OCI-LY1 (cell line): ENCODE data around the gene PTGES2.

Experiments
- H2AFZ ChIP-seq: fragments of 200-600 bp; sonication (generic), shearing (Covaris generic); 2 replicates; pipeline ENCODE4 v1.6.0; 2014; ENCODE audit warnings: antibody characterized with exemption, mild to moderate bottlenecking, low read length
- H3F3A ChIP-seq: fragments of 200-600 bp; sonication (generic), shearing (Covaris generic); 2 replicates; pipeline ENCODE4 v1.6.0; 2014; ENCODE audit warnings: mild to moderate bottlenecking, antibody characterized with exemption, low read length, moderate library complexity; ENCODE audit not compliant: insufficient read depth
- H3K27ac ChIP-seq: fragments of 200-600 bp; sonication (generic); 2 replicates; pipeline ENCODE4 v1.5.1; 2014; ENCODE audit warnings: low read length, mixed run types, mild to moderate bottlenecking, low read depth; ENCODE audit not compliant: poor library complexity, severe bottlenecking
- H3K27me3 ChIP-seq: fragments of 200-600 bp; sonication (generic); 2 replicates; pipeline ENCODE4 v1.6.0; 2014; ENCODE audit warnings: antibody characterized with exemption, mild to moderate bottlenecking, low read length, moderate library complexity; ENCODE audit not compliant: insufficient read depth
- H3K36me3 ChIP-seq: fragments of 200-600 bp; sonication (generic); 2 replicates; pipeline ENCODE4 v1.6.1; 2014; ENCODE audit warnings: mild to moderate bottlenecking, antibody characterized with exemption, low read length, moderate library complexity, mixed read lengths; ENCODE audit not compliant: insufficient read depth
- H3K4me1 ChIP-seq: fragments of 200-600 bp; sonication (generic); 2 replicates; pipeline ENCODE4 v1.5.1; 2014; ENCODE audit warnings: mild to moderate bottlenecking, low read length, moderate library complexity; ENCODE audit not compliant: insufficient read depth, severe bottlenecking
- H3K4me2 ChIP-seq: fragments of 200-600 bp; sonication (generic), shearing (Covaris generic); 2 replicates; pipeline ENCODE4 v1.6.1; 2014; ENCODE audit warnings: low read length
- H3K4me3 ChIP-seq: fragments of 200-600 bp; sonication (generic); 2 replicates; pipeline ENCODE4 v1.5.1; 2014; ENCODE audit warnings: low read length, low read depth, mild to moderate bottlenecking, mixed read lengths; ENCODE audit not compliant: poor library complexity, severe bottlenecking
- H3K79me2 ChIP-seq: fragments of 200-600 bp; shearing (Covaris generic); 2 replicates; pipeline ENCODE4 v1.6.1; 2016; ENCODE audit warnings: mixed run types, low read length, mixed read lengths; ENCODE audit not compliant: insufficient read depth
- H3K9ac ChIP-seq: fragments of 200-600 bp; sonication (generic), shearing (Covaris generic); 2 replicates; pipeline ENCODE4 v1.6.1; 2014; ENCODE audit warnings: mild to moderate bottlenecking, low read length, mixed read lengths
- H3K9me2 ChIP-seq: fragments of 200-600 bp; sonication (generic), shearing (Covaris generic); 2 replicates; pipeline ENCODE4 v1.6.1; 2014; ENCODE audit warnings: low read depth, mild to moderate bottlenecking, low read length, mixed read lengths
- H3K9me3 ChIP-seq: fragments of 200-600 bp; shearing (Covaris generic); 2 replicates; pipeline ENCODE4 v1.6.1; 2014; ENCODE audit warnings: low read length, mixed read lengths
- H4K20me1 ChIP-seq: fragments of 200-600 bp; sonication (generic), shearing (Covaris generic); 2 replicates; pipeline ENCODE4 v1.6.0; 2016; ENCODE audit warnings: mild to moderate bottlenecking, low read length; ENCODE audit not compliant: insufficient read depth
- EZH2 ChIP-seq: fragments of 200-600 bp; sonication (generic), shearing (Covaris generic); IDR thresholded peaks from 2 replicates; pipeline ENCODE4 v1.8.0; 2017; ENCODE audit warnings: borderline replicate concordance, mixed run types, mild to moderate bottlenecking, antibody characterized with exemption, low read length, moderate library complexity, mixed read lengths
- TF ChIP-seq, protein P1 (sequence below): fragments of 200-600 bp; sonication (generic), shearing (Covaris generic); IDR thresholded peaks from 2 replicates; pipeline ENCODE4 v1.5.1; 2017; ENCODE audit warnings: mild to moderate bottlenecking, antibody characterized with exemption, low read length, moderate library complexity, mixed read lengths

The PTGES2 gene

DNA sequence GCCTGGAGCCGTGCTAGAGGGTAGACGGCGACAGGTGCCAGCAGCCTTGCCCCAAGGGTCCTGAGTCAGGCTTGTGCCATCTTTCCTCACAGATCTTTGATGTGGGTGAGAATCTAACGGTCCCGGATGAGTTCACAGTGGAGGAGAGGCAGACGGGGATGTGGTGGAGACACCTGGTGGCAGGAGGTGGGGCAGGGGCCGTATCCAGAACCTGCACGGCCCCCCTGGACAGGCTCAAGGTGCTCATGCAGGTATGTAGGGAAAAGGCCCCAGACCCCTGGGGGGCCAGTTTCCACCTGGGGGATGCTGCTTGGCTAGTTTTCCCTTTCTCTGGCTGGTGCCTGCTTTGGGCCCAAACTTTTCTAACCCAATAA, 24.0 kb downstream of the PTGES2 start:
- no peak overlapping the region for H3K9ac ChIP-seq
- no peaks in the 10 kb centered on the region for H3K79me2 ChIP-seq
- peaks cover 14% of the 10 kb centered on the region for H3K4me1 ChIP-seq
- H2AFZ ChIP-seq, result no peak overlapping the region
- H3K4me2 ChIP-seq, result no peak overlapping the region
- no peaks in the 10 kb centered on the region for H3K27me3 ChIP-seq
- no peaks in the 10 kb centered on the region for H3K9me3 ChIP-seq
- no peaks in the 10 kb centered on the region for H3K9me2 ChIP-seq
- no peak overlapping the region for H3K4me3 ChIP-seq
- no peaks in the 10 kb centered on the region for H4K20me1 ChIP-seq
- peaks cover 58% of the 10 kb centered on the region for H3K36me3 ChIP-seq
- H3K27ac ChIP-seq, result peak overlapping the region; percentile 65
- no peaks in the 10 kb centered on the region for H3F3A ChIP-seq
- TF ChIP-seq, protein P1, sequence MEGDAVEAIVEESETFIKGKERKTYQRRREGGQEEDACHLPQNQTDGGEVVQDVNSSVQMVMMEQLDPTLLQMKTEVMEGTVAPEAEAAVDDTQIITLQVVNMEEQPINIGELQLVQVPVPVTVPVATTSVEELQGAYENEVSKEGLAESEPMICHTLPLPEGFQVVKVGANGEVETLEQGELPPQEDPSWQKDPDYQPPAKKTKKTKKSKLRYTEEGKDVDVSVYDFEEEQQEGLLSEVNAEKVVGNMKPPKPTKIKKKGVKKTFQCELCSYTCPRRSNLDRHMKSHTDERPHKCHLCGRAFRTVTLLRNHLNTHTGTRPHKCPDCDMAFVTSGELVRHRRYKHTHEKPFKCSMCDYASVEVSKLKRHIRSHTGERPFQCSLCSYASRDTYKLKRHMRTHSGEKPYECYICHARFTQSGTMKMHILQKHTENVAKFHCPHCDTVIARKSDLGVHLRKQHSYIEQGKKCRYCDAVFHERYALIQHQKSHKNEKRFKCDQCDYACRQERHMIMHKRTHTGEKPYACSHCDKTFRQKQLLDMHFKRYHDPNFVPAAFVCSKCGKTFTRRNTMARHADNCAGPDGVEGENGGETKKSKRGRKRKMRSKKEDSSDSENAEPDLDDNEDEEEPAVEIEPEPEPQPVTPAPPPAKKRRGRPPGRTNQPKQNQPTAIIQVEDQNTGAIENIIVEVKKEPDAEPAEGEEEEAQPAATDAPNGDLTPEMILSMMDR, result peak; percentile 60
- TF ChIP-seq EZH2, result no peak

DNA sequence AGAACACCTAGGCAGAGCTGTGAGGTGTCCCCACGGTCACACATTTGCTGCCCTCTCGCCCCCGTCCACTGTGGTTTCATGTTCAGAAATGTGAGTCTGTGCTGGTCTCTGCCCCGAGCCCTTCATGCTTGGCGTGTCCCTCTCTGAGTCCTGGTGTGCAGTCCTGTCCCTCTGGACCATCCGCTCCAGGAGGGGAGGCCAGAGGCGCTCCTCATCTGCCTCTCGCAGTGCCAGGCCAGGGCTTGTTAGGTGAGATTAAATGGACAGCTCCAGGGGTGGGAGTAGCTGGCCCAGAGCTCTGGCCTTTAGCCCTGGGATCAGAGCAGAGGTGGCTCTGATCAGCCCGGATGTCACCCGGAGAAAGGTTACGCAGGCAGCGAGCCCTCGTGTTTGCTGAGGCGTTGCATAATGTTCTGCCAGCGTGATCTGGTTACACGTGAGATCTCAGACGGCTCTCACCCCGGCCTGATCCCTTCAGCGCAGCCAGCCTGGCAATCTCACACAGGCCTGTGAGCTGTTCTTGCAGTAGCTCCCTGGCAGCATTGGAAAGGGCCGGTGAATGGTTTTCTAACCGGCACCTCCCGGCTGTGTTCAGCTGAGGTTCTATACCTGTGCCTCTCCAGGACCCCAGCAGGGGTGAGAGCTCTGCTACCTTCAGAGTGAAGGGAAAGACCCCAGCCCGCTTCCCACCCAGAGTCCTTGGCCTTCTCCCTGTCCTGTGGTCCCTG, 24.5 kb downstream of the PTGES2 start:
- no peak overlapping the region for H3K4me3 ChIP-seq
- TF ChIP-seq EZH2, result no peak
- TF ChIP-seq, protein P1, result no peak
- H3K79me2 ChIP-seq, result no peaks in the 10 kb centered on the region
- no peak overlapping the region for H3K9ac ChIP-seq
- no peaks in the 10 kb centered on the region for H3K9me3 ChIP-seq
- peaks cover 52% of the 10 kb centered on the region for H3K36me3 ChIP-seq
- no peaks in the 10 kb centered on the region for H3K9me2 ChIP-seq
- H3K4me1 ChIP-seq, result peaks cover 16% of the 10 kb centered on the region
- H3K4me2 ChIP-seq, result no peak overlapping the region
- peak overlapping the region; percentile 65 for H3K27ac ChIP-seq
- no peaks in the 10 kb centered on the region for H3K27me3 ChIP-seq
- no peaks in the 10 kb centered on the region for H3F3A ChIP-seq
- no peaks in the 10 kb centered on the region for H4K20me1 ChIP-seq
- no peak overlapping the region for H2AFZ ChIP-seq

DNA sequence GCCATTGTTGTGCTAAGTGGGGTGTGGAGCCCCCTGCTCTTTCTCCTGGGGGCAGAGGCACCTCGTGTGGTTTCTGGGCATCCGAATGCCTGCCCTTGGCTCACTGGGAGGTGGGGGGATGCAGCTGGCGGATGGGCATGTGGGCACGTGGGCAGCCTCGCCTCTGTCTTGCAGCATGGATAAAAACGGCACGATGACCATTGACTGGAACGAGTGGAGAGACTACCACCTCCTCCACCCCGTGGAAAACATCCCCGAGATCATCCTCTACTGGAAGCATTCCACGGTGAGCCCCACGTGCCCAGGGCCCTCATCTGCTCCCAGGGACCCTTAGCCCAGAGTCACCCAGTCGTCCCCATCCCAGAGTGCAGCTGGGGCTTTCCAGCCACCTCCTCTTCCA, 25.3 kb downstream of the PTGES2 start:
- Histone ChIP-seq H3K27me3 (no peaks in the 10 kb centered on the region), H3K36me3 (peaks cover 44% of the 10 kb centered on the region), H2AFZ (no peak overlapping the region), H3K79me2 (peaks cover under 1% of the 10 kb centered on the region; the same call in 1 of the 2 replicates), H3K9me3 (no peaks in the 10 kb centered on the region), H4K20me1 (no peaks in the 10 kb centered on the region), H3F3A (no peaks in the 10 kb centered on the region), H3K4me2 (no peak overlapping the region), H3K27ac (peak overlapping the region; percentile 65), H3K4me3 (no peak overlapping the region), H3K4me1 (peaks cover 21% of the 10 kb centered on the region), H3K9ac (no peak overlapping the region), H3K9me2 (no peaks in the 10 kb centered on the region)
- no peak for TF ChIP-seq EZH2
- TF ChIP-seq, protein P1, result no peak
